Mucosa of stomach (tissue), 1 donor: ENCODE measurements around the gene VDAC1.

Source experiments
- H3K27me3 ChIP-seq: one replicate; pipeline ENCODE4 v1.7.0; 2013; ENCODE audit warnings: mild to moderate bottlenecking, low read length; ENCODE audit not compliant: control insufficient read depth, insufficient read depth
- H3K36me3 ChIP-seq: one replicate; pipeline ENCODE4 v1.7.0; 2013; ENCODE audit warnings: low read length; ENCODE audit not compliant: control insufficient read depth, insufficient read depth
- H3K4me1 ChIP-seq: one replicate; pipeline ENCODE4 v1.7.0; 2013; ENCODE audit warnings: mild to moderate bottlenecking, low read length; ENCODE audit not compliant: control insufficient read depth, insufficient read depth
- H3K4me3 ChIP-seq: one replicate; pipeline ENCODE4 v1.7.0; 2013; ENCODE audit warnings: low read length
- H3K9ac ChIP-seq: one replicate; pipeline ENCODE4 v1.7.0; 2013; ENCODE audit warnings: mild to moderate bottlenecking, low read length, moderate library complexity
- H3K9me3 ChIP-seq: one replicate; pipeline ENCODE4 v1.7.0; 2013; ENCODE audit warnings: mild to moderate bottlenecking, low read length, moderate library complexity; ENCODE audit not compliant: control insufficient read depth
- donor health status: Pancreatic carcinoma.

Gene VDAC1

DNA sequence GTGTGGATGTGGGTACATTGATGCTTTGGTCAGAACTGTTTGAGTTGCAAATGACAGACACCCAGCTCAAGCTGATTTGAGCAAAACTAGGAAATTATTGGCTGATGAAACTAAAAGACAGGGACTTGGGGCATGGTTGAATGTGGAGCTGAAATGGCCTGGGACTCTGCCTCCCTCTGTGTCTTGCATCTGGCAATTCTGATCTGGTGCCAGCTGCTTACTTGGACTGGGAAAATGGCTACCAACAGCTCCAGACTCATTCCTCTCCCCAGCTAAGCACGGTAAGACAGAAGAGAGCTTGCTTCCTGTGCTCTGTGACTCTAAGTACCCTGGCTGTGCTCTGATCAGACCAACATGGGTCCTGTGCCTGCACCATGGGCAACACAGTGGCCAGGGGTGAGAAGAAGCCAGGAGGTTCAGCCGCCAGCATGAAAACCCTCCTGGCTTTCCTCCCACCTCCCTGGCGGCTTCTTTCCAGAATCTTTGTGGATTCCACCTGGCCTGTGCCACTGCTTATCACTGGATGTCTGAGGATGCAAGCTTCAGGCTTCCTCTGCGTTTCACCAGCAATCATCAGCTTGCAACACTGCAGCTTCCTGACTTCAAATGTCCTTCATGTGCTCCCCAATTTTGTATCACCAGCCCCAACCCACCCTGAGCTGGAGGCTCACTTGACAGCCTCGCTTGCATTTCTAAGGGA, 80.4 kb downstream of the VDAC1 start:
- H3K27me3 ChIP-seq: no peaks in the 10 kb centered on the region
- H3K4me1 ChIP-seq: peaks cover 14% of the 10 kb centered on the region
- H3K36me3 ChIP-seq: no peaks in the 10 kb centered on the region
- H3K9ac ChIP-seq: no peak overlapping the region
- no peak overlapping the region for H3K4me3 ChIP-seq
- H3K9me3 ChIP-seq: no peaks in the 10 kb centered on the region

- peaks cover 16% of the 10 kb centered on the region for H3K4me1 ChIP-seq
- no peaks in the 10 kb centered on the region for H3K36me3 ChIP-seq
- no peak overlapping the region for H3K4me3 ChIP-seq
- no peaks in the 10 kb centered on the region for H3K9me3 ChIP-seq
- no peak overlapping the region for H3K9ac ChIP-seq
- H3K27me3 ChIP-seq: no peaks in the 10 kb centered on the region
Measured at GRCh38 chr5:133921979-133922378, 82.8 kb downstream of the VDAC1 start.
